HG02973 (cell line): ENCODE results near the gene ATXN3.

Experiments
- ATAC-seq: cut with Tn5 transposase; IDR thresholded peaks from one replicate; pipeline ENCODE4 v1.9.1; 2021; ENCODE audit warnings: moderate library complexity; ENCODE audit not compliant: unreplicated experiment

Gene ATXN3

DNA sequence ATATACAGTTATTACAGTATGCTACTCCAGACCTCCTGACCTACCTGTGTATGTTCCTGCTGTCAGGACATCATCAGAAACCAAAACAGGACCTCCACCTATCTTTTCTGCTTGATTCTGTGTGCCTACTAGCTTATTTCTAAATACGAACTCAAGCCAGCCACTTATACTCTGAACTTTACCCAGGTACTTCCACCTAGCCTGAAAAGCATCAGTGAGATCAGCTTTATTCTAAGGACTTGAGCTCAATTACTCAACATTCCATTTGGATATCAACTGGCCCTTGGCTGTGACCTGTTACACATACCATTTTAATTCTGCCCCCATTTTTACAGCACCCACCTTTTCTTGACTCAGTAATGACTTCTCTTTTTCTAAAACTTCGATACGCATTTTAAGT is 95.7 kb downstream of the ATXN3 start:
- no peak for ATAC-seq

DNA sequence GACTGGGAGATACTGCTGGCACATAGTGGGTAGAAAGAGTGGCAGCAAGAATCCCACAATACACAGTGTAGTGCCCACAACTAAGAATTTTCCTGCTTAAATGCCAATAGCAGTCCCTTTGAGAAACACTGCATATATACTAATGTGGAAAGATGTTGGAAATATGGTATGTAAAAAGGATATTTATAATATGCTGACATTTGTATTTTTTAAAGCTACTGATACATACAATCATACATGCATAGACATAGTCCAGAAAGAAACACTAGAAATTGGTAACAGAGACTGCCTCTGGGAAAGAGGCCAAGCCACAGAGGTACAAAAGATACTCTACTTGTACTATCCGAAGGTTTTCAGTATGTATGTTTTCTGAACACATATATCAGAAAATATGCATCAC is 96.8 kb downstream of the ATXN3 start:
- no peak for ATAC-seq
